HK-2 (cell line): ENCODE measurements around the gene PPIH.
A peak's percentile ranks its signal among the peaks of the same experiment; 100 is the strongest.
"Not testable (repeated sequence)": the region's sequence is repeated elsewhere in the genome, so short reads cannot be mapped to it uniquely, and the experiment has no call there.

ENCODE experiments used
- DNase-seq: peaks from one replicate; pipeline ENCODE4 v3.0.0-alpha.2; 2018; ENCODE audit not compliant: unreplicated experiment

PPIH gene

DNA sequence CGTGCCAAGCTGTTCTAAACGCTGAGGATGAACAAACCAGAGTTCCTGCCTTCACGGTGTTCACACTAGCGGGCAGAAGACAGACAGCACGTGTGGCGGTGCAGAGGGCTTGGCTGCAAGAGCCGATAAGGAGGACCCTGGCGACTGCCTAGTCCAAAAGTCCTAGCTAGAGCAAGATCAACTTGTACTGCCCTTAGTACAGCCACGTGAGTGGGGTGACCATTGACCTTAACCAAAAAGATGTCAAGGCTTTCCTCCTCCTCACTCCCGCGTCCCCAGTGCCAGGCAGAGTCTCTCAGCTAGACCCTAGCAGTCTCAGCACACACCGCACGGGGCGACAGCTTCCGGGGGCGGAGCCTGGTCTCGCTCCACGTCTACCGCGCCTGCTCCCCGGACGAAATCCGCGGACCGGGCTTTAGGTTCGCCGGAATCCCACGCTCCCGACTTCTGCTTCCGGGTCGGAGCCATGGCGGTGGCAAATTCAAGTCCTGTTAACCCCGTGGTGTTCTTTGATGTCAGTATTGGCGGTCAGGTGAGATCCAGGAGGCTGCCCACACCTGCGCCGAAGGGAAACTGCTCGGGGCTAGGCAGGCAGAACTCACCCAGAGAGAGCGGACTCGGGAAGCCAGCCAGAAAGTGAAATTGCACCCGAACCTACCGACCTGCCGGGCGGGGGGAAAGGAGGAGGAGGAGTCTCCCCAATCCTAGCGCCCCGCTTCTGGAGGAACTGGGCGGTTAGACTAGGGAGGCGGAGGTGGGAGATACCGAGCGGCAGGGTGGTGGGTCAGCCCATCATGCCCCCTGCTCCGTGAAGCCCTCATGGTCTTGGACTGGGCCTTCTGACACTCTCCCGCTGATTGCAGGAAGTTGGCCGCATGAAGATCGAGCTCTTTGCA, at the start of gene PPIH:
TSS of gene PPIH (plus strand) at position 443 of the 896 bp plus-strand sequence. CDS start at position 467, 24 bp downstream.
- peak; percentile 93 for DNase-seq

DNA sequence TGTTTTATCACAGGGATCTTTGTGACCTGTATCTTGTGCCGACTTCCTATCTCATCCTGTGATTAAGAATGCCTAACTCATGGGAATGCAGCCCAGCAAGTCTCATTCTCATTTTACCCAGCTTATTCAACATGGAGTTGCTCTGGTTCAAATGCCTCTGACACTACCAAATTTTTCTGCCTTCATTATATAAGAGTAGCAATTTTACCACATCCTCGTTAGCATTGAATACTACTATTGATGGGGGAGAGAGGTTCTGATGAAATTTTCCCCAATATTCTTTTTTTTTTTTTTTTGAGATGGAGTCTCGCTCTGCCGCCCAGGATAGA, 44.5 kb upstream of the PPIH start:
- no peak for DNase-seq

DNA sequence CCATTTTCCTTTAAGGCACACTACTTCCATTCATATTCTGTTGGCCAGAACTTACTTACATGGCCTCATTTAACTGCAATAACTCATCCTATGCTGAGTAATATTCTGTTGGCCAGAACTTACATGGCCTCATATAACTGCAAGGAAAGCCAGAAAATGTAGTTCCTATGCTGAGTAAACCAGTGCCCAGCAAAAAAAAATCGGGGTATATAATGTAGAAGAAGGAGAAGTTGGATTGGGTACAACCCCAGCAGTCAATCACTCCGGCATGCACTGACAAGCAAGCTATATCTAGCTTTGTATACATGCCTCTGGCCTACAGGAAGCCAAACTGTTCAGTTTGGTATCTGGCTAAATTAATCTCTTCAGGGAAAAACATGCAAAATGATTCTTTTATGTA, 39.4 kb upstream of the PPIH start:
- no peak for DNase-seq

DNA sequence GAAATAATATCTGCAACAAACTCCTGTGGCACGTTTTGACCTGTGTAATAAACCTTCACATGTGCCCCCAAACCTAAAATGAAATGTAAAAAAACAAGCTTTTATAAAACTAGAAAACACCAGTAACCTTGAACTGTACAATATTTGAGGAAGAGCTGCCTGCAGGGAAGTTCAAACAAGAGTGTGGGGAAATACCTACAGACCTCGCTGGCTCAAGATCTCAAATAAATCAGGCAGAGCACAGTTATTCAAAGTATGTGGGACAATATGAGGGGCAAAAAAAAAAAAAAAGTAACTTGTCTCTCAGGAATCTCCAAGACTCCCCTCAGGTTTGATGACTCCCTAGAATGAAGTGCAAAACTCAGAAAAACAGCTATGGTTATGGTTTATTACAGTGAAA, 37.9 kb upstream of the PPIH start:
- no peak for DNase-seq

DNA sequence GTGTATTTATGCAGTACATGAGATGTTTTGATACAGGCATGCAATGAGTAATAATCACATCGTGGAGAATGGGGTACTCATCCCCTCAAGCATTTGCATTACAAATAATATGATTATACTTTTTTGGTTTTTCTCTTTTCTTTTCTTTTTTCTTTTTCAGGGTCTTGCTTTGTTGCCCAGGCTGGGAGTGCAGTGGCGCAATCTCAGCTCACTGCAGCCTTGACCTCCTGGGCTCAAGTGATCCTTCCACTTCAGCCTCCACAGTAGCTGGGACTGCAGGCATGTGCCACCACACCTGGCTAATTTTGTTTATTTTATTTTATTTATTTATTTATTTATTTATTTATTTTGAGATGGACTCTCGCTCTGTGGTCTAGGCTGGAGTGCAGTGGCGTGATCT, 37.0 kb upstream of the PPIH start:
- not testable (repeated sequence) for DNase-seq

DNA sequence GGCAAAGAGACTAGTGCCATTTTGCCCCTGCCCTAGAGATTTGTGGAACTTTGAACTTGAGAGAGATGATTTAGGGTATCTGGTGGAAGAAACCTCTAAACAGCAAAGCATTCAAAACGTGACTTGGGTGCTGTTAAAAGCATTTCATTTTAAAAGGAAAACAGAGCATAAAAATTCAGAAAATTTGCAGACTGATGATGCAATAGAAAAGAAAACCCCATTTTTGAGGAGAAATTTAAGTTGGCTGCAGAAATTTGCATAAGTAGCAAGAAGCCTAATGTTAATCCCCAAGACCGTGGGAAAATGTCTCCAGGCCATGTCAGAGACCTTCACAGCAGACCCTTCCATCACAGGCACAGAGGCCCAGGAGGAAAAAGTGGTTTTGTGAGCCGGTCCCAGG, 31.0 kb upstream of the PPIH start:
- DNase-seq = not testable (repeated sequence)

DNA sequence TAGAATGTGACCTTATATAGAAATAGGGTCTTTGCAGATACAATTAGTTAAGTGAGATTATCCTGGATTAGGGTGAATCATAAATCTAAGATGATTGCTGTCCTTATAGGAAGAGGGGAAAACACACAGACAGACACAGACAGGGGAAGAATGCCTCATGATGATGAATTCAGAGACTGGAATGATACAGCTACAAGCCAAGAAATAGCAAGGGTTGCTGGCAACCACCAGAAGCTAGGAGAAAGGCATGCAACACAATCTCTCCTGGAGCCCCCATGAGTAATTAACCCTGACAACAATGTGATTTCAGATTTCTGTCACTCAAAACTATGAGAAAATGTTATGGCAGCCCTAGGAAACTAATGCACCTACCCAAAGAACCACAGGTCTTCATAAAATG, 19.1 kb upstream of the PPIH start:
- DNase-seq = no peak

DNA sequence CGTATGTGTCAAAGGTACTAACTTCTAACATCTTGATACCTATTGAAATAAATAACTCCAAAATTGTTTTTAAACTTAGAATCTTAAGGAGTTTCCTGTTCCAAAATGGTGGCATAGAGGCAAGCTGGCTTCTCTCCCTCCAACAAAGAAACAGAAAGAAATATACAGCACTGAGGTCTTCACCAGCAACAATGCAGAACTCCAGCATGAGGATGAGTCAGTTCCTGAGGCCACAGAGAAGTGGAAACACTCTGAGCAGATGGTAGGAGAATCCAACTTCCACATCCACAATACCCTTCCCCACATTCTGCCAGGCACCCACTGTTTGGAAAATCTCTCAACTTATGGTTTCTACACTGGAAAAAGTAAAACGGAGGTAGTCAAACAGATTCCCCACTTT, 12.2 kb upstream of the PPIH start:
- DNase-seq = no peak

DNA sequence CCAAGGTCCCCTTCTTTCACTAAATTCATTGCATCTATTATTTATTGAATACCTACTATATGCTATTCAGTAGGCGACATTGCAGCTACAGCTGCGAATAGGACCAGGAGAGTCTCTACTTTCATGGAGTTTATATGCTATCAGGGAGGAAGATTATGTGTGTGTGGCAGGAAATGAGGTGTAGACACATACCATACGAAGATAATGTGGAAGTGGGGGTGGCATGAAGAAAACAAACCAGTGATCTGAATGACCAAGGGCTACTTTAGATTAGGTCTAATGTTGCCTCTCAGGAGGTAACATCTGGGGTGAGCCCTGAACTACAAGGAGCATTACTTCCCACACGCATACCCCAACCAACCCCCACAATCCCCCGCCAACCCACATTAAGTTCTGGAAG, 1.0 kb upstream of the PPIH start:
- DNase-seq = no peak

DNA sequence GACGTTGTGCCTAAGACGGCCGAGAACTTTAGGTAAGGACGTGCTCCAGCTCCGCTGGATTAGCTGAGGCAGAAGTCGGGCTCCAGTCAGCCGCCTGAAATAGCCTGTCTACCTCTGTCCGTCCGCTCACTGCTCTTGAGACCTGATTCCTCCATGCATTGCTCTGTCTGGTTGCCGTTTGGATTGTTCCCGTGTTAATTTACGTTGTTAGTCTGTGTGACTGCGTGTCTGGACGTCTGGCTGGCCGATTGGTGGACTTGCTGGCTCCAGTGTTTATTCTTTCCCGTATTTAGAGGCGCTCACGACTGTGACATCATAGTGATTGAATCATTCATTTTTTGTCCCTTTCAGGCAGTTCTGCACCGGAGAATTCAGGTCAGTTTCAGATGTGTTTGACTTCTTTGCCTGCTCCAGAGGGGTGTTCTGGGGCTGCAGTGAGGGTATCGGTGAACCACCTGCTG, 684 bp downstream of the PPIH start:
- peak; percentile 33 for DNase-seq

DNA sequence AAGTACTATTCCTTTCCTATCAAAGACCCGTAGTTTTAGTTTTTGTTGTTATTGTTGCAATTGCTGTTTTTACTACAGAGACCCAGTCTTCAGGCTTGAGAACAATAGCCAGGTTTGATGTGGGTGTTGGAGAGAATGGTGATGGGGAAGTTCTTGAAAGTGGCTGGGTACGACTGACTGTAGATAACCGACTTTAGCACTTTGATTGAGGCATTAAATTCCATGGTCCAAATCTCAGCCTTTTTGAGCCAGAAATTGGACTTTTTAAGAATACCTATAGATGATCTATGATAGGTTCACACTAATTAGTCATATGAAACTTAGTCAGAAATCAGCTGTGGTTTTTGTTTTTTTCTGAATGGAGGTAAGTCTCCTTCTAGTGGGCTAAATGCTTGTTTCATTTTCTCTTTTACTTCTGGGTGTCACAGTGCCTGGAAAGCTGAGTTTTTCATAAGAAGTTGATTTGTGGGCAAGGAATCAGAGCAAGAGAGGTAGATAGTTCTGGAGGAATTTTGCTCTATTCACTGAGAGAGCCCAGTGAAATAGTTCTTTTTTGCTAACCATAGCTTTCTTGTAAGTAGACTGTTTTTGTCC, 2.8 kb downstream of the PPIH start:
- DNase-seq = no peak

DNA sequence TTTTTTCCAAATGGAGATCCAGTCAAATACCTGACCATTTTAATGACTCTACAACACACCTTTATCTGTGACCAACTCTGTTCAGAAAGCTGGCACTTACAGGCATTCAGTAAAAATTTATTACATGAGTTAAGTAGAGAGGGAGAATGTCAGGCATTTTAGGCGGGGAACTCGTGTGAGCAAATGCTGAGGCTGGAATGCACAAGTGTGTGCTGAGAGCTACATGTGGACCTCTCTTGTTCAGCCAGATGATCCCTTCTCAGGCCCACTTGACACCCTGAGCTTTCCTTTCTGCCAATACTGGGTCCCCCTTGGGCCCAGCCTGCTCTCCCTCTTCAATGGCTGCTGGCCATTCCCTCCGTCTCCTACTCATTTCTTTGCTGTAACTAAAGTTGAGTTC, 11.7 kb downstream of the PPIH start:
- no peak for DNase-seq

DNA sequence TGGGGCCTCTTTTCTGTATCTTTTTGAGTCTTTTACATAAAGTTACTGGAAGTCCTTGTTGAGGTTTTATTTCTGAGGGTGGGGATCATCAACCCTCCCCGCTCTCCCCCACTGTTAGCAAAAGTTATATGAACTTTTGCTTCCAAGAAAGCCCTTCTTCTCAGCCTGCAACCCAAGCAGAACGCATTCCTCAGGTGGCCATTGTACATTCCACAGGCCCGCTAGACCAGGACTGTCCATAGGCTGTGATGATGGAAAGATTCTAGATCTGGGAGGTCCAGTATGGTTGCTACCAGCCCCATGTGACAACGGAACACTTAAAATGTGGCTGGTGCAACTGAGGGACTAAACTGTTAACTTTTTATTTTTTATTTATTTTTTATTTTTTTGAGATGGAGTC, 12.2 kb downstream of the PPIH start:
- no peak for DNase-seq

DNA sequence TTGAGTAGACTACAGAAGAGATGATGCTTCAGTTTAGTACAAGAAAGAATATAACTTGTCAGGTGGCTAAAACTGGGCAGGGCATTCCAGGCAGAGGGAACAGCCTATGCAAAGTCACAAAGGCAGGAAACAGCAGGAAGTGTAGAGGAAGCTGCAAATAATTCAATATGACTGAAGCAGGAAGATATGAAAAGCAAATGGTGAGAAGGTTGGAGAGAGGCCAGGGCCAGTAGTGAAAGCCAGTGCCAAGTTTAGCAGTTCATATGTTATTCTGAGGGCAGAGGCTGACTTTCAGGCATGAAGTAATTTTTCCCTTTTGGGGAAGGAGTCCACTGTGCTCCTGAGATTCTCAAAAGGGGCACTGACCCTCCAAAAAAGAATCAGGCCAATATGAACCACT, 16.0 kb downstream of the PPIH start:
- DNase-seq = no peak

DNA sequence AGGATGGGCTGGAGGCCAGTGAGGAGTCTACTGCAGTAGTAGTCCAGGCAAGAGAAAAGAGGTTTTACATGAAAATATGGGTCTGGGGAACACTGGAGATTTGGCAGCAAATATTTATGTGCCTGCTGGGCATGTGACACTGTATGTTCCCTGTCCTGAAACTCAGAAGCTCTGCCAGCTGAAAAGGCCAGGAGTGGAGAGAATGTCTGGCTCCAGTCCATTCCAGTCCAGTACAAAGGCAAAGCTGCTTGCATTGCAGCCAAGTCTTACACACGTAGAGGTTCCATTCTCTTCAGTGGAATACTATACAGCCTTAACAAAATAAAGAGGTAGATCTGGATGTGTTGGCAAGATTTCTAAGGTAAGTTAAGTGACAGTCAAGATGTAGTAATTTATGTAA, 16.5 kb downstream of the PPIH start:
- no peak for DNase-seq

DNA sequence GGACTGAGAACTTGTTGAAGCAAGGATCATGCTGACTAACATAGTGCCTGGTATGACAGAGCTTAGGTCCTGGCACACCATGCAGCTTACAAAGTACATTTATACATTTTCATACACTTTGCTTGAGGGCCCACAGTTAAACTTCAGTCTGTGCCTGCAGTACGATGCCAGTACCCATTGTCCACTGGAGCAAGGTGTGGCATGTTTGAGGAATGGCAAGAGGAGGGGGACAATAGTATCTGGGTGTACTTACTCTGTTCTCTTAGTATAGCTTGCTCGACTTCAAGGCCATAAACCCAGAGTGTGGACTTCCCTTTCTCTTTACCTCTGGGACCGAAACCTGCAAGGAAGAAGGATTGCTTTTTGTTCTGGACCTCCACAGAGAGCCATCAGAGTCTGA, 17.2 kb downstream of the PPIH start:
- DNase-seq = no peak

DNA sequence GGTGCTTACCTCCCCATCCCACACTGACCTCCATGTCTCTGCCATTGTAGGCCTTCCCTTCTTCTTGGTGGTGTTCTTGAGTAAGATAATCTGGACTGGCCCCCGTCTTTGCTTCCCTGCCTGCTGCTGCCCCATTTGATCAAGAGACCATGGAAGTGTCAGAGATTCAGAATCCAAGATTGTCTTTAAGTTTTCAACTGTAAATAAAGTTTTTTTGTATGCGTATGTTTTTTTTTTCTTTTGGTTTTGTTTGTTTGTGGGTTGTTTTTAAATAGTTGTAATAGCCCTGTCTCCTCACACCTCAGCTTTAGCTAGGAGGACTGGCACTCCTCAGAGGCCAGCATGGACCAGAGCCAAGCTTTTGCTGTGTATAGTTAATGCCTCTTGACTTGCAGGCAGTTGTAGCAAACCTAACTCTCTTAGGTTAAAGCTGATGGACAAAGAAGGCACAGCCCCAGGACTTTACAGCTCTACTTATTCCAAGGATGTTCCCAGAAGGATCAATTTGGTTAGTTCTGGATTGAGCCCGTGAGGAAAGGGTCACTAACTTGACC, 18.4 kb downstream of the PPIH start:
- DNase-seq = no peak

DNA sequence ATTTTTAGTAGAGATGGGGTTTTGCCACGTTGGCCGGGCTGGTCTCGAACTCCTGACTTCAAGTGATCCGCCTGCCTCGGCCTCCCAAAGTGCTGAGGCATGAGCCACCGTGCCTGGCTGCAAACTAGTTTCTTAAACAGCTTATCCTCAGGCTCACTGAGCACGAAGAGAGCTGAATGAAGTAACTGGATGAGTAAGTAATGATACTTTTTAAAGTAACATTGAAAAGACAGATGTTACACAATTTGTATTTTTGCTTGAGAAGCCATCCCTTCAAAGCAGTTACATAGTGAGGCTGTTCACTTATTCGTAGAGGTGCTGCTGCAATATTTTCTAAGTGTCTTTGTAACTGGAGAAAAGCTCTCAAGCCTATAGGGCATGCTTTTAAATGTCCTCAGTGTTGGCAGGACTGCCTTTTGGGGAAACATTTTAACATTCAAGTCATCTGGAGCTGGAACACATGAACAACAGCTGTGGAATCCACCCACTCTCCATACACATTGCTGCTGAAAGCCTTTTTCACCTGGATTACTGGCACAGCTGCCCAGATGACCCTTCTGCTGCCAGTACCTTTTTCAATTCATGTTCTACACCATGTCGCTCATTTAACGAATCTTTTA, 21.3 kb downstream of the PPIH start:
- no peak for DNase-seq

DNA sequence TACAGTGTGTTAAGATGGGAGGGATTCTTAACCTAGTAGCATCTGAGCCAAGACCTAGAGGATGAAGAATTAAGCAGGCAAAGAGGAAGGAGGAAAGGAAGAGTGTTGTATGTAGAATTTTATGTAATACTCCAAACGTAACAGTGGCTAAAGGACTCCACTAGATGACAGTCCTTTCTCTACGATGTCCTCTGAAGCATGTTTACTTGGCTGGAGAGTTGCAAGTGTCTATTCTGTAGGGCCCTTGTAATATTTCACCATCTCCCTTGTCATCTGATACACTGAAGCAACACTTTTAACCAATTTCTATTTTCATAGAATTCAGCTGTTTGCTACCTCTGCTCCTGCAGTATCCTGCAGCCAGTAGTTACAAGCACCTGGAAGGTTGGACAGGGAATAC, 21.8 kb downstream of the PPIH start:
- DNase-seq = no peak

DNA sequence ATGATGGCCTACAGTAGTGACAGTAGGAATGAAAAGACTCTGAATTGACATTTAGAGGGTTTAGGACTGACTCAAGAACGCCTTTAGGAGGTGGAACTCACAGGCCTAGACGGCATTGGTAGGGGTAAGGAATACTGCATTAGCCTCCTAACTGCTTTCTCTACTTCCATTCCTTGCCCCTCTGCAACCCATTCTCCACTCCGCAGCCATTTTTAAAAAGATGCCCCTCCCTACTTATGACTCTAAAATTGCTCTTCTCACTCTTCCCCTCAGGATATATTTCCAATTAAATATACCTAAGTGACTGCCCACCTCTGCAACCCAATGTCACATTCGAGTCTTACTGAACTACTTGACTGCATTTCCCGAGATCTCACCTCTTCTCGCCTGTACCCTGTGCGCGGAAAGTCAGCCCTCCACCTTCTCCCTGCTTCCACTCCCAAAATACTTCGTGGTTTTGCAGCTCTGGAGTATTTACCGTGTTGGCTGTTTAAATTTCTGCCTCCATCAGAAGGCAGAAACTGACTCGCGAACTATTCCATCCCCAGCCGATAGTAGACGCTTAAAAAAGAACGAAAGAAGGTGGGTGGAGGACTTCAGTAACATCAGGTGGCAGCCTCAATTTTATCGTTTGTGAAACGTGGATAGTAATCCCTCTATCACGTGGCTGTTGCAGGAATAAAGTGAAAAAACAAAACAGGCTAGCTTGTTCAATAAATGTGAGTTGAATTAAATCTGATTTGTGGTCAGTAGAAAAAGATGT, 22.9 kb downstream of the PPIH start:
- DNase-seq = peak; percentile 11

DNA sequence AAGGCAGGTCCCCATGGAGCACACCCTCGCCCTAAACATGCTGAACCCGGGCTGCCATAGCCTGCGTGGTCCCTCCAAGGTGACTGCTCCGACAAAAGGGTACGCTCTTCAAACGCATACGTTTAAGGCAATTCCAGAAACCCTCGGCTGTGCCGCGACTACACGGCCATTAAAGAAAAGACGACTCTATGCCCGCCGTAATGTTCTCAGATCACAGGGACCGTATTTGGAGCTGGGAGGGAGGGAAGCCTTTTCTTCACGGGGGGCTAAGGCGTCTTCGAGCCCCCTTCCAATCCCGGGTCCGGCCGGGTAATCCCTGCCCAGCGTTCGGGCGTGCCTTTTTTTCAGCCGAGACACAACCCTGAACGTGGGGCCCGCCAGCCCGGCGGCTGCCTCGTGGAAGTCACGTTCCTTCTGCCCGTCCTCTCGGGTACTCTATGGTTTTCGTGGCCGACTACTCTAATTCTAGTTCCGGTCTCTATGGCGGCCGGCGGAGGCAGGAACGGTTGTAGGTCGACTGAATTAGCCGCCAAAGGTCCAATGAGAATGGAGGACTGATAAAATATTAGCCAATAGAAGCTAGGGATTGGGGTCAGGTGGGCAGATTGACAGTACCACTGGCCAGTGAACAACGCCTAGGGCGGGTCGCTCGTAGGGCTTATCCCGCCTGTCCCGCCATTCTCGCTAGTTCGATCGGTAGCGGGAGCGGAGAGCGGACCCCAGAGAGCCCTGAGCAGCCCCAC, 23.7 kb downstream of the PPIH start, which contains the start of gene YBX1:
TSS of gene YBX1 (plus strand) at position 678 of the 743 bp plus-strand sequence. CDS start 148 bp downstream, outside the sequence.
- peak; percentile 97 for DNase-seq
